Endothelial cell of umbilical vein (primary cell): ENCODE data around the gene GULP1.

Experiments used
- FOS ChIP-seq: IDR thresholded peaks from 2 replicates; pipeline ENCODE4 v1.6.1; 2011; ENCODE audit warnings: mild to moderate bottlenecking, low read length, moderate library complexity, borderline replicate concordance; ENCODE audit not compliant: insufficient read depth
- POLR2A ChIP-seq: IDR thresholded peaks from 2 replicates; pipeline ENCODE4 v1.6.1; 2012; ENCODE audit warnings: low read depth, mild to moderate bottlenecking, control low read depth, low read length

DNA sequence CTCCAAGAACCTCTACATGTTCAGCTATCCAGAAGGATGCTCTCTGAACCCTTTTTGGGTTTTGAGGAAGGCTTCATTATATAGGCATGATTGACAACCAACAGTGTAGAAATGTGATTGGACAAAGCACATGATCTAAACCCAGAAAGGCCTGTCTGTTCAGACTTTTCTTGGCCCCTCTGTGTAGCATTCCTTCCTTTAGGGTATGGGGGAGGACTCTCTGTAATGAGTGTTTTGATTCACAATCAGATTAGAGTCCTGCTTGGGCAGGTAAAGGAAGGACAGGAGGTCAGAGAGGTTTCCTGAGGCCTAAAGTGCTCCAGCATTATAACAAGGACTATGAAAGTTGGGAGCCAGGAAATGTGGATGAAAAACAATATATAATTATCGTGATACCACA is 13.6 kb downstream of the GULP1 start:
- no peak for TF ChIP-seq POLR2A
- TF ChIP-seq FOS = no peak
